Measurements from ENCODE around the gene LRRFIP1. TPM values are rescaled to one million over a fixed set of nuclear protein-coding genes. Genes with fewer than 3 reads are reported as not detected.

LRRFIP1 gene
- total RNA-seq, 1 donor from 2014 or later, result 115 TPM

GRCh38 chr2:237669283-237669627 lies 41.9 kb downstream of the LRRFIP1 start:
- Histone ChIP-seq H3K36me3 (ENCODE audit: control insufficient read depth, insufficient read depth, low read length) (no peaks in the 10 kb centered on the region), H3K4me3 (ENCODE audit: low read depth, low read length) (no peak overlapping the region), H3K27me3 (ENCODE audit: control insufficient read depth, insufficient read depth, low read length) (no peaks in the 10 kb centered on the region)
- TF ChIP-seq CTCF (IDR thresholded peaks at IDR 0.05; ENCODE audit: insufficient read depth, low read length, severe bottlenecking), result no peak
- DNase-seq (ENCODE audit: low read depth) (no peak), FAIRE-seq (no peak)

- TF ChIP-seq CTCF (IDR thresholded peaks at IDR 0.05; ENCODE audit: insufficient read depth, low read length, severe bottlenecking), result no peak
- Histone ChIP-seq H3K27me3 (ENCODE audit: control insufficient read depth, insufficient read depth, low read length) (no peaks in the 10 kb centered on the region), H3K4me3 (ENCODE audit: low read depth, low read length) (no peak overlapping the region), H3K36me3 (ENCODE audit: control insufficient read depth, insufficient read depth, low read length) (no peaks in the 10 kb centered on the region)
- DNase-seq (ENCODE audit: low read depth) (no peak), FAIRE-seq (no peak)
These were observed 42.4 kb downstream of the LRRFIP1 start for GRCh38 chr2:237669628-237670392.

GRCh38 chr2:237670641-237671040 lies 43.3 kb downstream of the LRRFIP1 start:
- FAIRE-seq (no peak), DNase-seq (ENCODE audit: low read depth) (no peak)
- no peak for TF ChIP-seq CTCF (IDR thresholded peaks at IDR 0.05; ENCODE audit: insufficient read depth, low read length, severe bottlenecking)
- Histone ChIP-seq H3K36me3 (ENCODE audit: control insufficient read depth, insufficient read depth, low read length) (no peaks in the 10 kb centered on the region), H3K27me3 (ENCODE audit: control insufficient read depth, insufficient read depth, low read length) (no peaks in the 10 kb centered on the region), H3K4me3 (ENCODE audit: low read depth, low read length) (no peak overlapping the region)

- FAIRE-seq, result no peak
- no peak for DNase-seq (ENCODE audit: low read depth)
- no peak for TF ChIP-seq CTCF (IDR thresholded peaks at IDR 0.05; ENCODE audit: insufficient read depth, low read length, severe bottlenecking)
- no peak overlapping the region for H3K4me3 ChIP-seq (ENCODE audit: low read depth, low read length)
- no peaks in the 10 kb centered on the region for H3K27me3 ChIP-seq (ENCODE audit: control insufficient read depth, insufficient read depth, low read length)
- no peaks in the 10 kb centered on the region for H3K36me3 ChIP-seq (ENCODE audit: control insufficient read depth, insufficient read depth, low read length)
These were observed 44.2 kb downstream of the LRRFIP1 start for GRCh38 chr2:237671466-237672138.

GRCh38 chr2:237672731-237673129 lies 45.3 kb downstream of the LRRFIP1 start:
- TF ChIP-seq CTCF (IDR thresholded peaks at IDR 0.05; ENCODE audit: insufficient read depth, low read length, severe bottlenecking), result no peak
- FAIRE-seq (no peak), DNase-seq (ENCODE audit: low read depth) (no peak)
- H3K36me3 ChIP-seq (ENCODE audit: control insufficient read depth, insufficient read depth, low read length), result no peaks in the 10 kb centered on the region
- H3K27me3 ChIP-seq (ENCODE audit: control insufficient read depth, insufficient read depth, low read length), result no peaks in the 10 kb centered on the region
- H3K4me3 ChIP-seq (ENCODE audit: low read depth, low read length), result no peak overlapping the region

Data from bronchial epithelial cell (primary cell).